Activated T-helper 9 cell treated with anti-CD3 and anti-CD28 coated beads, Interleukin-2, amount 50 U/mL, for 16 hours (primary cell): ENCODE results near the gene GFAP.

Experiments
- DNase-seq: peaks from one replicate; pipeline ENCODE4 v3.0.0-alpha.2; 2020; ENCODE audit warnings: low read depth

The GFAP gene

GRCh38 chr17:44931376-44931775, 16.1 kb upstream of the GFAP start:
- DNase-seq = no peak

GRCh38 chr17:44930667-44931066, 15.4 kb upstream of the GFAP start:
- no peak for DNase-seq

- no peak for DNase-seq
Measured at GRCh38 chr17:44928950-44929720, 13.8 kb upstream of the GFAP start.

GRCh38 chr17:44928136-44928535, 12.8 kb upstream of the GFAP start:
- DNase-seq = no peak

GRCh38 chr17:44927696-44928095, 12.4 kb upstream of the GFAP start:
- DNase-seq = no peak

GRCh38 chr17:44926821-44927525, 11.7 kb upstream of the GFAP start:
- no peak for DNase-seq

GRCh38 chr17:44925731-44926697, 10.7 kb upstream of the GFAP start:
- DNase-seq = no peak

- DNase-seq = no peak
Measured at GRCh38 chr17:44924107-44924544, 8.8 kb upstream of the GFAP start.

GRCh38 chr17:44922746-44923470, 7.6 kb upstream of the GFAP start:
- DNase-seq = no peak

- DNase-seq = no peak
Measured at GRCh38 chr17:44922136-44922535, 6.8 kb upstream of the GFAP start.

GRCh38 chr17:44921122-44921882, 6.0 kb upstream of the GFAP start:
- no peak for DNase-seq

GRCh38 chr17:44920565-44920940, 5.3 kb upstream of the GFAP start:
- no peak for DNase-seq

- DNase-seq = peak; percentile 26
Measured at GRCh38 chr17:44919885-44920564, 4.7 kb upstream of the GFAP start.

- no peak for DNase-seq
Measured at GRCh38 chr17:44919411-44919810, 4.1 kb upstream of the GFAP start.

- no peak for DNase-seq
Measured at GRCh38 chr17:44918006-44918405, 2.7 kb upstream of the GFAP start.

- DNase-seq = no peak
Measured at GRCh38 chr17:44917456-44917855, 2.2 kb upstream of the GFAP start.

GRCh38 chr17:44916781-44917241, 1.5 kb upstream of the GFAP start:
- DNase-seq = no peak

GRCh38 chr17:44915862-44916780, 821 bp upstream of the GFAP start:
- no peak for DNase-seq

GRCh38 chr17:44914698-44915271, 515 bp downstream of the GFAP start:
- DNase-seq = no peak
